ENCODE data around the gene NUTM2F. TPM values are rescaled to one million over a fixed set of nuclear protein-coding genes. Genes with fewer than 3 reads are reported as not detected.
"Not testable (repeated sequence)": the region's sequence is repeated elsewhere in the genome, so short reads cannot be mapped to it uniquely, and the experiment has no call there.

NUTM2F gene
- total RNA-seq, 1 experiment from 2014 or later, result not detected

DNA sequence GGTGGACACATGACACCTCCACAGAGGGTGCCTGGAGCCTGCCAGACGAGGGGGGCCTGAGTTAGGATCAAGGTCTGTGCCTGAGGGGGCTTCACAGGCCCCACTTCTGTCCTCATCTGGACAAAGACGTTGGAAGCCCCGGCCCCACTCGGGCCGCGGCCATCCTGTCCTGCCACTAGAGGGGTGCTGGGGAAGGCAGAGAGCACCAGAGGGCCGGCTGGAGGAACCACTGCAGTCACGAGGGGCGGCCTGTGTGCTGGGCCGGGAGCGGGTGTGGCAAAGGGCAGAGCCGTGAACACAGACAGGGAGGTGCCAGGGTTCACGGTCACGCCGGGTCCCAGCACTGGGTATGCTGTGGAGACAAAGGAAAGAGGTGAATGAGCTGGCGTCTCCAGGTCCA lies 2.9 kb downstream of the NUTM2F start:
- H3K23me2 ChIP-seq (ENCODE audit: insufficient read length, low read depth, low read length, poor library complexity, severe bottlenecking); H3K27ac Mint-ChIP-seq; H2BK20ac ChIP-seq (ENCODE audit: low read depth, low read length, poor library complexity, severe bottlenecking); H2AK5ac ChIP-seq (ENCODE audit: insufficient read length, low read length); H3K36me3 Mint-ChIP-seq (ENCODE audit: insufficient read depth in 1 of 3, low read depth in 3 of 3); H4K5ac ChIP-seq (ENCODE audit: insufficient read length, low read depth, low read length); H4K20me1 ChIP-seq (ENCODE audit: control insufficient read depth, insufficient read depth, insufficient read length); H3K9me3 ChIP-seq (ENCODE audit: control insufficient read depth, low read depth, low read length); H3K27me3 Mint-ChIP-seq (ENCODE audit: low read depth); H2BK120ac ChIP-seq (ENCODE audit: low read depth, low read length, poor library complexity, severe bottlenecking); H2AFZ ChIP-seq (ENCODE audit: low read length); H3K27ac ChIP-seq (ENCODE audit: insufficient read length, low read depth, low read length); H3K4me3 Mint-ChIP-seq; H3K79me2 ChIP-seq (ENCODE audit: insufficient read depth, low read length); H3K79me1 ChIP-seq (ENCODE audit: insufficient read depth, low read depth, low read length, poor library complexity, severe bottlenecking); H3K9me3 Mint-ChIP-seq; H3K4ac ChIP-seq (ENCODE audit: low read depth, low read length); DNase-seq; H3K14ac ChIP-seq (ENCODE audit: insufficient read depth, low read length); H4K91ac ChIP-seq (ENCODE audit: insufficient read length, low read depth, low read length); H3K18ac ChIP-seq (ENCODE audit: insufficient read length, low read depth, low read length); H3K56ac ChIP-seq (ENCODE audit: insufficient read length, low read depth, low read length); H3K4me1 Mint-ChIP-seq; H3K4me1 ChIP-seq (ENCODE audit: insufficient read depth, low read length); H3K23ac ChIP-seq (ENCODE audit: insufficient read length, low read depth, low read length); H3K27me3 ChIP-seq (ENCODE audit: insufficient read depth, low read length); H3K9ac ChIP-seq (ENCODE audit: extremely low read depth, insufficient read length, low read length); H2BK15ac ChIP-seq (ENCODE audit: low read depth, low read length); H2BK5ac ChIP-seq (ENCODE audit: insufficient read length, low read length); H3K4me2 ChIP-seq (ENCODE audit: insufficient read depth, insufficient read length, low read length); H4K8ac ChIP-seq (replicated peaks; ENCODE audit: insufficient read length, low read depth, low read length); H2BK12ac ChIP-seq (ENCODE audit: insufficient read length, low read depth, low read length); H3T11ph ChIP-seq (ENCODE audit: low read length): not testable (repeated sequence)
- TF ChIP-seq, protein P1, sequence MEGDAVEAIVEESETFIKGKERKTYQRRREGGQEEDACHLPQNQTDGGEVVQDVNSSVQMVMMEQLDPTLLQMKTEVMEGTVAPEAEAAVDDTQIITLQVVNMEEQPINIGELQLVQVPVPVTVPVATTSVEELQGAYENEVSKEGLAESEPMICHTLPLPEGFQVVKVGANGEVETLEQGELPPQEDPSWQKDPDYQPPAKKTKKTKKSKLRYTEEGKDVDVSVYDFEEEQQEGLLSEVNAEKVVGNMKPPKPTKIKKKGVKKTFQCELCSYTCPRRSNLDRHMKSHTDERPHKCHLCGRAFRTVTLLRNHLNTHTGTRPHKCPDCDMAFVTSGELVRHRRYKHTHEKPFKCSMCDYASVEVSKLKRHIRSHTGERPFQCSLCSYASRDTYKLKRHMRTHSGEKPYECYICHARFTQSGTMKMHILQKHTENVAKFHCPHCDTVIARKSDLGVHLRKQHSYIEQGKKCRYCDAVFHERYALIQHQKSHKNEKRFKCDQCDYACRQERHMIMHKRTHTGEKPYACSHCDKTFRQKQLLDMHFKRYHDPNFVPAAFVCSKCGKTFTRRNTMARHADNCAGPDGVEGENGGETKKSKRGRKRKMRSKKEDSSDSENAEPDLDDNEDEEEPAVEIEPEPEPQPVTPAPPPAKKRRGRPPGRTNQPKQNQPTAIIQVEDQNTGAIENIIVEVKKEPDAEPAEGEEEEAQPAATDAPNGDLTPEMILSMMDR (conservative IDR thresholded peaks at IDR 0.05), result peak; percentile 31; the same call in 2 of the 3 replicates
- WGBS (ENCODE audit: extremely low coverage, insufficient read length, low lambda C conversion rate), result no CpG with 5 or more reads among the region's 16 CpGs

DNA sequence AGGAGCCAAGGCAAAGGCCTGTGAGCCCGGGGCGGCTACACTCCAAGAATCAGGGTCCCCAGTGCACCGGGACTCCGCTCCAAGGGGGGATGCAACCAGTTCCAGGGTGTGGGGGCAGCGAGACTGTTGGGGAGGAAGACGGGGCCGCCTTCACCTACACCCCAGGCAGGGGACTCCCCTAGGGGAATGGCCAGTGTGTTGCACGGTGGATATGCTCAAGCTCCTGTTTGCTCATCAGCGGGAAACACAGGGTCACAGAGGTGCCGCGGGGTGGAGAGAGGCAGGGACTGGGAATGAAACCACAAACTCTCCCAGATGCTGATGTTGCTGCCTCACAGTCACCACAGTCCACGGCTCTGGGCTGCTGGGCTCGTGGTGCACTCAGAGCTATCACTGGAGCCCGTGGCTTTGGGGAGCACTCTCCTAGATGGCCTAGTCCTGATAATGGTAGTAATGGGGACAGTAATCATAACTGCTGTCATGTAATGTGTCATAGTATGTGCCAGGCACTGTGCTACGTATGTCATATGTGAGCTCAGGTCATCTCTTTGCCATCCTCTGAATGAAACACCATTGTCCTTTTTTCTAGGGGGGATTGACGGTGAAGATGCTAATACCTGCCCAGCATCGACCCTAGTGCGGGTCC lies 5.2 kb downstream of the NUTM2F start:
- H2AFZ ChIP-seq (ENCODE audit: low read length); H3K4me3 Mint-ChIP-seq; DNase-seq; H3K79me1 ChIP-seq (ENCODE audit: insufficient read depth, low read depth, low read length, poor library complexity, severe bottlenecking); H4K91ac ChIP-seq (ENCODE audit: insufficient read length, low read depth, low read length); H2AK5ac ChIP-seq (ENCODE audit: insufficient read length, low read length); H3K36me3 Mint-ChIP-seq (ENCODE audit: insufficient read depth in 1 of 3, low read depth in 3 of 3); H4K20me1 ChIP-seq (ENCODE audit: control insufficient read depth, insufficient read depth, insufficient read length); H3K4me1 ChIP-seq (ENCODE audit: insufficient read depth, low read length); H3K4me1 Mint-ChIP-seq; H2BK120ac ChIP-seq (ENCODE audit: low read depth, low read length, poor library complexity, severe bottlenecking); H2BK20ac ChIP-seq (ENCODE audit: low read depth, low read length, poor library complexity, severe bottlenecking); H3K23me2 ChIP-seq (ENCODE audit: insufficient read length, low read depth, low read length, poor library complexity, severe bottlenecking); H3K14ac ChIP-seq (ENCODE audit: insufficient read depth, low read length); H4K8ac ChIP-seq (replicated peaks; ENCODE audit: insufficient read length, low read depth, low read length); H3K56ac ChIP-seq (ENCODE audit: insufficient read length, low read depth, low read length); H3K27me3 Mint-ChIP-seq (ENCODE audit: low read depth); H3K79me2 ChIP-seq (ENCODE audit: insufficient read depth, low read length); H3T11ph ChIP-seq (ENCODE audit: low read length); H2BK5ac ChIP-seq (ENCODE audit: insufficient read length, low read length); H3K27ac ChIP-seq (ENCODE audit: insufficient read length, low read depth, low read length); H4K5ac ChIP-seq (ENCODE audit: insufficient read length, low read depth, low read length); H3K9ac ChIP-seq (ENCODE audit: extremely low read depth, insufficient read length, low read length); H2BK15ac ChIP-seq (ENCODE audit: low read depth, low read length); H3K9me3 ChIP-seq (ENCODE audit: control insufficient read depth, low read depth, low read length); H3K27me3 ChIP-seq (ENCODE audit: insufficient read depth, low read length); H2BK12ac ChIP-seq (ENCODE audit: insufficient read length, low read depth, low read length); H3K9me3 Mint-ChIP-seq; H3K18ac ChIP-seq (ENCODE audit: insufficient read length, low read depth, low read length); H3K4me2 ChIP-seq (ENCODE audit: insufficient read depth, insufficient read length, low read length); H3K23ac ChIP-seq (ENCODE audit: insufficient read length, low read depth, low read length); H3K27ac Mint-ChIP-seq; H3K4ac ChIP-seq (ENCODE audit: low read depth, low read length): not testable (repeated sequence)
- WGBS (ENCODE audit: extremely low coverage, insufficient read length, low lambda C conversion rate), result no CpG with 5 or more reads among the region's 18 CpGs
